Measurements from ENCODE around the gene CERS6. TPM values are rescaled to one million over a fixed set of nuclear protein-coding genes. Genes with fewer than 3 reads are reported as not detected.

The CERS6 gene
- total RNA-seq, 1 donor from 2014 or later: 27.7 TPM

GRCh38 chr2:168679081-168679480 lies 223.0 kb downstream of the CERS6 start:
- no peaks in the 10 kb centered on the region for H3K4me1 ChIP-seq
- H3K27me3 ChIP-seq: no peaks in the 10 kb centered on the region
- no peak for DNase-seq (ENCODE audit: extremely low spot score in 2 of 2)
- no peaks in the 10 kb centered on the region for H3K36me3 ChIP-seq
- no peak overlapping the region for H3K4me3 ChIP-seq
- no peak overlapping the region for H3K27ac ChIP-seq
- TF ChIP-seq, protein P1, sequence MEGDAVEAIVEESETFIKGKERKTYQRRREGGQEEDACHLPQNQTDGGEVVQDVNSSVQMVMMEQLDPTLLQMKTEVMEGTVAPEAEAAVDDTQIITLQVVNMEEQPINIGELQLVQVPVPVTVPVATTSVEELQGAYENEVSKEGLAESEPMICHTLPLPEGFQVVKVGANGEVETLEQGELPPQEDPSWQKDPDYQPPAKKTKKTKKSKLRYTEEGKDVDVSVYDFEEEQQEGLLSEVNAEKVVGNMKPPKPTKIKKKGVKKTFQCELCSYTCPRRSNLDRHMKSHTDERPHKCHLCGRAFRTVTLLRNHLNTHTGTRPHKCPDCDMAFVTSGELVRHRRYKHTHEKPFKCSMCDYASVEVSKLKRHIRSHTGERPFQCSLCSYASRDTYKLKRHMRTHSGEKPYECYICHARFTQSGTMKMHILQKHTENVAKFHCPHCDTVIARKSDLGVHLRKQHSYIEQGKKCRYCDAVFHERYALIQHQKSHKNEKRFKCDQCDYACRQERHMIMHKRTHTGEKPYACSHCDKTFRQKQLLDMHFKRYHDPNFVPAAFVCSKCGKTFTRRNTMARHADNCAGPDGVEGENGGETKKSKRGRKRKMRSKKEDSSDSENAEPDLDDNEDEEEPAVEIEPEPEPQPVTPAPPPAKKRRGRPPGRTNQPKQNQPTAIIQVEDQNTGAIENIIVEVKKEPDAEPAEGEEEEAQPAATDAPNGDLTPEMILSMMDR (IDR thresholded peaks at IDR 0.05): no peak
- no peak for TF ChIP-seq POLR2AphosphoS5 (IDR thresholded peaks at IDR 0.05; ENCODE audit: insufficient read depth in 1 of 2, low read depth in 1 of 2)
- no peak for TF ChIP-seq POLR2A (IDR thresholded peaks at IDR 0.05)
- intact Hi-C loops (cut with DNase I): no loop called here
- no peaks in the 10 kb centered on the region for H3K9me3 ChIP-seq

- no peak for DNase-seq (ENCODE audit: extremely low spot score in 2 of 2)
- Histone ChIP-seq H3K4me3 (no peak overlapping the region), H3K9me3 (no peaks in the 10 kb centered on the region), H3K27me3 (no peaks in the 10 kb centered on the region), H3K4me1 (no peaks in the 10 kb centered on the region), H3K27ac (no peak overlapping the region), H3K36me3 (no peaks in the 10 kb centered on the region)
- no peak for TF ChIP-seq POLR2A (IDR thresholded peaks at IDR 0.05)
- TF ChIP-seq, protein P1 (IDR thresholded peaks at IDR 0.05): no peak
- no peak for TF ChIP-seq POLR2AphosphoS5 (IDR thresholded peaks at IDR 0.05; ENCODE audit: insufficient read depth in 1 of 2, low read depth in 1 of 2)
- intact Hi-C loops (cut with DNase I): no loop called here
Observed at GRCh38 chr2:168679741-168680310, 223.8 kb downstream of the CERS6 start.

- DNase-seq (ENCODE audit: extremely low spot score in 2 of 2): no peak
- Histone ChIP-seq H3K36me3 (no peaks in the 10 kb centered on the region), H3K27me3 (no peaks in the 10 kb centered on the region), H3K9me3 (no peaks in the 10 kb centered on the region), H3K4me3 (no peak overlapping the region), H3K27ac (no peak overlapping the region), H3K4me1 (no peaks in the 10 kb centered on the region)
- intact Hi-C loops (cut with DNase I): no loop called here
- TF ChIP-seq POLR2AphosphoS5 (IDR thresholded peaks at IDR 0.05; ENCODE audit: insufficient read depth in 1 of 2, low read depth in 1 of 2) (no peak), POLR2A (IDR thresholded peaks at IDR 0.05) (no peak)
- TF ChIP-seq, protein P1 (IDR thresholded peaks at IDR 0.05): no peak
Observed at GRCh38 chr2:168683996-168684395, 227.9 kb downstream of the CERS6 start.

GRCh38 chr2:168684921-168685599 lies 229.0 kb downstream of the CERS6 start:
- Histone ChIP-seq H3K4me1 (no peaks in the 10 kb centered on the region), H3K27ac (no peak overlapping the region), H3K9me3 (no peaks in the 10 kb centered on the region), H3K27me3 (no peaks in the 10 kb centered on the region), H3K36me3 (no peaks in the 10 kb centered on the region), H3K4me3 (no peak overlapping the region)
- TF ChIP-seq, protein P1 (IDR thresholded peaks at IDR 0.05): no peak
- no peak for TF ChIP-seq POLR2A (IDR thresholded peaks at IDR 0.05)
- no peak for TF ChIP-seq POLR2AphosphoS5 (IDR thresholded peaks at IDR 0.05; ENCODE audit: insufficient read depth in 1 of 2, low read depth in 1 of 2)
- intact Hi-C loops (cut with DNase I): no loop called here
- DNase-seq (ENCODE audit: extremely low spot score in 2 of 2): no peak
